SU-DHL-6 (cell line): Measurements from ENCODE around the gene AHRR.

Experiments
- H2AFZ ChIP-seq: fragments of 200-600 bp; sonication (generic); 2 replicates; pipeline ENCODE4 v1.6.1; 2014; ENCODE audit warnings: low read depth, mild to moderate bottlenecking, moderate library complexity, mixed read lengths, antibody characterized with exemption, low read length; ENCODE audit not compliant: severe bottlenecking
- H3F3A ChIP-seq: fragments of 200-600 bp; shearing (Covaris generic); 2 replicates; pipeline ENCODE4 v1.6.0; 2016; ENCODE audit warnings: antibody characterized with exemption, mild to moderate bottlenecking; ENCODE audit not compliant: insufficient read depth
- H3K27ac ChIP-seq: fragments of 200-600 bp; sonication (generic); 2 replicates; pipeline ENCODE4 v1.5.1; 2016; ENCODE audit warnings: low read depth, mild to moderate bottlenecking, low read length, moderate library complexity, mixed read lengths
- H3K27me3 ChIP-seq: fragments of 200-600 bp; sonication (generic), shearing (Covaris generic); 2 replicates; pipeline ENCODE4 v1.6.0; 2014; ENCODE audit warnings: mild to moderate bottlenecking, low read length
- H3K36me3 ChIP-seq: fragments of 200-600 bp; sonication (generic); 2 replicates; pipeline ENCODE4 v1.6.1; 2014; ENCODE audit warnings: mild to moderate bottlenecking, low read length, mixed read lengths
- H3K4me2 ChIP-seq: fragments of 300-600, 200-600 bp; shearing (Covaris generic), sonication (generic); 2 replicates; pipeline ENCODE4 v1.6.0; 2014; ENCODE audit warnings: low read length, low read depth, mild to moderate bottlenecking; ENCODE audit not compliant: poor library complexity, severe bottlenecking
- H3K4me3 ChIP-seq: fragments of 200-600 bp; sonication (generic); 2 replicates; pipeline ENCODE4 v1.5.1; 2014; ENCODE audit warnings: antibody characterized with exemption, low read length, mild to moderate bottlenecking, mixed read lengths; ENCODE audit not compliant: insufficient read depth, poor library complexity, severe bottlenecking
- H3K79me2 ChIP-seq: fragments of 200-600 bp; sonication (generic); 2 replicates; pipeline ENCODE4 v1.6.1; 2014; ENCODE audit warnings: mild to moderate bottlenecking, low read length, moderate library complexity; ENCODE audit not compliant: insufficient read depth
- H3K9ac ChIP-seq: fragments of 200-600 bp; sonication (generic); 2 replicates; pipeline ENCODE4 v1.7.0; 2014; ENCODE audit warnings: mild to moderate bottlenecking, low read length
- H3K9me2 ChIP-seq: fragments of 200-600 bp; sonication (generic); replicated peaks from 2 replicates; pipeline ENCODE4 v1.6.1; 2014; ENCODE audit warnings: low read length; ENCODE audit not compliant: insufficient read depth
- H3K9me3 ChIP-seq: fragments of 200-600 bp; sonication (generic); 2 replicates; pipeline ENCODE4 v1.6.1; 2014; ENCODE audit warnings: low read length, mixed read lengths; ENCODE audit not compliant: insufficient read depth
- H4K20me1 ChIP-seq: fragments of 200-600 bp; sonication (generic); 2 replicates; pipeline ENCODE4 v1.6.1; 2014; ENCODE audit warnings: low read depth, mild to moderate bottlenecking, antibody characterized with exemption, low read length, moderate library complexity, mixed read lengths
- CTCF ChIP-seq: fragments of 200-600 bp; sonication (generic); IDR thresholded peaks from one replicate; pipeline ENCODE4 v1.5.1; 2017; ENCODE audit warnings: antibody characterized with exemption, mild to moderate bottlenecking, low read length, moderate library complexity; ENCODE audit not compliant: insufficient read depth, poor library complexity, severe bottlenecking
- EZH2phosphoT487 ChIP-seq: fragments of 200-600 bp; sonication (generic), shearing (Covaris generic); conservative IDR thresholded peaks from 2 replicates; pipeline ENCODE4 v1.6.1; 2018; ENCODE audit warnings: mild to moderate bottlenecking, antibody characterized with exemption, low read length, moderate library complexity, mixed read lengths

The AHRR gene

GRCh38 chr5:476814-477175 lies 155.3 kb downstream of the AHRR start:
- no peak overlapping the region for H3K27ac ChIP-seq
- H4K20me1 ChIP-seq: no peaks in the 10 kb centered on the region
- H3K9me3 ChIP-seq: no peaks in the 10 kb centered on the region
- no peak overlapping the region for H3K9ac ChIP-seq
- H3K4me3 ChIP-seq: no peak overlapping the region
- H3K79me2 ChIP-seq: peaks cover 10% of the 10 kb centered on the region
- no peaks in the 10 kb centered on the region for H3K36me3 ChIP-seq
- no peak overlapping the region for H2AFZ ChIP-seq
- TF ChIP-seq EZH2phosphoT487 (no peak), CTCF (no peak)
- no peaks in the 10 kb centered on the region for H3K27me3 ChIP-seq
- peaks cover 1% of the 10 kb centered on the region; the same call in 1 of the 2 replicates for H3F3A ChIP-seq
- no peak overlapping the region for H3K4me2 ChIP-seq
- no peaks in the 10 kb centered on the region for H3K9me2 ChIP-seq

GRCh38 chr5:477247-477646 lies 155.7 kb downstream of the AHRR start:
- H3K9me2 ChIP-seq: no peaks in the 10 kb centered on the region
- H3K9ac ChIP-seq: no peak overlapping the region
- H2AFZ ChIP-seq: no peak overlapping the region
- no peaks in the 10 kb centered on the region for H3K9me3 ChIP-seq
- H3K79me2 ChIP-seq: 0 out of 2 replicates have a peak, but pooled peaks cover 5% of the 10 kb centered on the region
- no peak overlapping the region for H3K27ac ChIP-seq
- no peaks in the 10 kb centered on the region for H3F3A ChIP-seq
- no peaks in the 10 kb centered on the region for H4K20me1 ChIP-seq
- H3K4me3 ChIP-seq: no peak overlapping the region
- H3K4me2 ChIP-seq: no peak overlapping the region
- H3K36me3 ChIP-seq: no peaks in the 10 kb centered on the region
- no peaks in the 10 kb centered on the region for H3K27me3 ChIP-seq
- TF ChIP-seq EZH2phosphoT487 (no peak), CTCF (no peak)

GRCh38 chr5:477871-478270 lies 156.4 kb downstream of the AHRR start:
- no peak overlapping the region for H3K4me3 ChIP-seq
- no peak overlapping the region for H3K27ac ChIP-seq
- TF ChIP-seq EZH2phosphoT487 (no peak), CTCF (no peak)
- no peaks in the 10 kb centered on the region for H3K36me3 ChIP-seq
- H2AFZ ChIP-seq: no peak overlapping the region
- no peaks in the 10 kb centered on the region for H3F3A ChIP-seq
- H3K79me2 ChIP-seq: no peaks in the 10 kb centered on the region
- H3K9ac ChIP-seq: no peak overlapping the region
- H3K4me2 ChIP-seq: no peak overlapping the region
- H3K27me3 ChIP-seq: no peaks in the 10 kb centered on the region
- H4K20me1 ChIP-seq: no peaks in the 10 kb centered on the region
- H3K9me3 ChIP-seq: no peaks in the 10 kb centered on the region
- H3K9me2 ChIP-seq: no peaks in the 10 kb centered on the region
